Vagina (tissue), 2 donors: ENCODE data around the gene RNASEH1. TPM values are rescaled to one million over a fixed set of nuclear protein-coding genes. Genes with fewer than 3 reads are reported as not detected.

Experiments used
- DNase-seq, 2 donors: peaks; one replicate each; pipeline ENCODE4 v3.0.0-alpha.2; 2017; ENCODE audit errors: extremely low spot score in 2 of 2
- H3K27ac ChIP-seq: fragments of 200-600 bp; sonication (generic); one replicate; pipeline ENCODE4 v1.5.1; 2019
- H3K27me3 ChIP-seq: fragments of 200-600 bp; sonication (generic); one replicate; pipeline ENCODE4 v1.5.1; 2019
- H3K36me3 ChIP-seq, 2 donors: fragments of 200-600 bp; sonication (generic); one replicate each; pipeline ENCODE4 v1.5.1; 2017 to 2019
- H3K4me1 ChIP-seq: fragments of 200-600 bp; sonication (generic); one replicate; pipeline ENCODE4 v1.5.1; 2019
- H3K4me3 ChIP-seq, 2 donors: fragments of 200-600 bp; sonication (generic); 1 replicate in 1 of 2; 2 replicates in 1 of 2; pipeline ENCODE4 v1.5.1; 2016 to 2019
- H3K9me3 ChIP-seq: fragments of 200-600 bp; sonication (generic); one replicate; pipeline ENCODE4 v1.5.1; 2019
- CTCF ChIP-seq, 3 experiments: fragments of 450-650 bp in 2 of 3; fragments of 200-600 bp in 1 of 3; sonication (generic) in 1 of 3; IDR thresholded peaks; one replicate each; pipeline ENCODE4 v1.5.1; 2017 to 2019; ENCODE audit warnings: antibody characterized with exemption in 3 of 3, mild to moderate bottlenecking in 2 of 3, moderate library complexity in 2 of 3
- POLR2A ChIP-seq, 2 donors: fragments of 450-650 bp; IDR thresholded peaks; one replicate each; pipeline ENCODE4 v1.6.1; 2017; ENCODE audit warnings: antibody characterized with exemption in 2 of 2, mild to moderate bottlenecking in 2 of 2, moderate library complexity in 2 of 2
- POLR2AphosphoS5 ChIP-seq, 2 donors: sonication (generic); formaldehyde crosslinking; IDR thresholded peaks; one replicate each; pipeline ENCODE4 v1.9.0; 2017; ENCODE audit warnings: antibody characterized with exemption in 2 of 2, mild to moderate bottlenecking in 2 of 2, low read depth in 1 of 2; ENCODE audit not compliant: insufficient read depth in 1 of 2
- intact Hi-C: fragments of 100-400 bp; cut with DNase I; formaldehyde crosslinking; loops from one replicate; pipeline ENCODE4 v1.15.1; 2023
- total RNA-seq: library from RNA; depleted of rRNA; stranded (reverse); fragments of >200 nt; gene quantifications from one replicate; pipeline ENCODE4 v1.2.3, GENCODE V29; 2016

The RNASEH1 gene
- total RNA-seq, 1 donor from 2014 or later = 17.2 TPM

GRCh38 chr2:3566806-3567205 lies 8.7 kb upstream of the RNASEH1 start:
- intact Hi-C loops = no loop called here

GRCh38 chr2:3565117-3565516 lies 7.0 kb upstream of the RNASEH1 start:
- Histone ChIP-seq H3K9me3 (no peaks in the 10 kb centered on the region), H3K4me1 (no peaks in the 10 kb centered on the region), H3K27ac (no peak overlapping the region), H3K27me3 (no peaks in the 10 kb centered on the region), H3K4me3 (no peak overlapping the region), H3K36me3 (no peaks in the 10 kb centered on the region)
- DNase-seq = no peak
- intact Hi-C loops = no loop called here
- TF ChIP-seq CTCF (IDR thresholded peaks at IDR 0.05) (no peak), POLR2AphosphoS5 (IDR thresholded peaks at IDR 0.05; ENCODE audit: insufficient read depth in 1 of 2, low read depth in 1 of 2) (no peak)

More at GRCh38 chr2:3566806-3567205, 8.7 kb upstream of the RNASEH1 start:
- Histone ChIP-seq H3K9me3 (no peaks in the 10 kb centered on the region), H3K4me1 (no peaks in the 10 kb centered on the region), H3K27me3 (no peaks in the 10 kb centered on the region), H3K36me3 (no peaks in the 10 kb centered on the region), H3K27ac (no peak overlapping the region), H3K4me3 (no peak overlapping the region)
- TF ChIP-seq POLR2AphosphoS5 (IDR thresholded peaks at IDR 0.05; ENCODE audit: insufficient read depth in 1 of 2, low read depth in 1 of 2) (no peak), CTCF (IDR thresholded peaks at IDR 0.05) (no peak), POLR2A (IDR thresholded peaks at IDR 0.05) (no peak)
- DNase-seq = no peak

GRCh38 chr2:3563521-3563976 lies 5.4 kb upstream of the RNASEH1 start:
- H3K27me3 ChIP-seq = no peaks in the 10 kb centered on the region
- intact Hi-C loops = no loop called here

GRCh38 chr2:3557639-3558204 lies 411 bp downstream of the RNASEH1 start:
- Histone ChIP-seq H3K27ac (peak overlapping the region; percentile 78), H3K36me3 (peaks cover 0 to 34% of the 10 kb centered on the region in 2 donors), H3K4me3 (peak overlapping the region; percentile 91 to 96), H3K27me3 (no peaks in the 10 kb centered on the region), H3K4me1 (peaks cover 19% of the 10 kb centered on the region), H3K9me3 (no peaks in the 10 kb centered on the region)
- intact Hi-C loops = loop anchor here (1.0 to 2.0 kb wide), 2 partner anchors 18 to 21 kb away; partner anchors contain the start of gene RPS7
- DNase-seq = no peak
- TF ChIP-seq POLR2A (IDR thresholded peaks at IDR 0.05) = no peak

More at GRCh38 chr2:3563521-3563976, 5.4 kb upstream of the RNASEH1 start:
- H3K9me3 ChIP-seq = no peaks in the 10 kb centered on the region
- H3K4me3 ChIP-seq = no peak overlapping the region
- H3K4me1 ChIP-seq = peaks cover 9% of the 10 kb centered on the region
- TF ChIP-seq POLR2A (IDR thresholded peaks at IDR 0.05) (no peak), CTCF (IDR thresholded peaks at IDR 0.05) (no peak), POLR2AphosphoS5 (IDR thresholded peaks at IDR 0.05; ENCODE audit: insufficient read depth in 1 of 2, low read depth in 1 of 2) (no peak)
- no peaks in the 10 kb centered on the region for H3K36me3 ChIP-seq
- H3K27ac ChIP-seq = no peak overlapping the region
- DNase-seq = no peak

- Histone ChIP-seq H3K4me1 (peaks cover 14% of the 10 kb centered on the region), H3K9me3 (no peaks in the 10 kb centered on the region), H3K36me3 (peaks cover 0 to 70% of the 10 kb centered on the region in 2 donors), H3K27me3 (no peaks in the 10 kb centered on the region), H3K27ac (no peak overlapping the region), H3K4me3 (no peak overlapping the region)
- intact Hi-C loops = no loop called here
- TF ChIP-seq POLR2A (IDR thresholded peaks at IDR 0.05) = no peak
- TF ChIP-seq CTCF (IDR thresholded peaks at IDR 0.05) = no peak
- TF ChIP-seq POLR2AphosphoS5 (IDR thresholded peaks at IDR 0.05; ENCODE audit: insufficient read depth in 1 of 2, low read depth in 1 of 2) = no peak
- no peak for DNase-seq
These were observed 4.2 kb downstream of the RNASEH1 start for GRCh38 chr2:3553946-3554345.
